ENCODE data around the gene UST.
A peak's percentile ranks its signal among the peaks of the same experiment; 100 is the strongest.
"Not testable (repeated sequence)": the region's sequence is repeated elsewhere in the genome, so short reads cannot be mapped to it uniquely, and the experiment has no call there.

The UST gene

DNA sequence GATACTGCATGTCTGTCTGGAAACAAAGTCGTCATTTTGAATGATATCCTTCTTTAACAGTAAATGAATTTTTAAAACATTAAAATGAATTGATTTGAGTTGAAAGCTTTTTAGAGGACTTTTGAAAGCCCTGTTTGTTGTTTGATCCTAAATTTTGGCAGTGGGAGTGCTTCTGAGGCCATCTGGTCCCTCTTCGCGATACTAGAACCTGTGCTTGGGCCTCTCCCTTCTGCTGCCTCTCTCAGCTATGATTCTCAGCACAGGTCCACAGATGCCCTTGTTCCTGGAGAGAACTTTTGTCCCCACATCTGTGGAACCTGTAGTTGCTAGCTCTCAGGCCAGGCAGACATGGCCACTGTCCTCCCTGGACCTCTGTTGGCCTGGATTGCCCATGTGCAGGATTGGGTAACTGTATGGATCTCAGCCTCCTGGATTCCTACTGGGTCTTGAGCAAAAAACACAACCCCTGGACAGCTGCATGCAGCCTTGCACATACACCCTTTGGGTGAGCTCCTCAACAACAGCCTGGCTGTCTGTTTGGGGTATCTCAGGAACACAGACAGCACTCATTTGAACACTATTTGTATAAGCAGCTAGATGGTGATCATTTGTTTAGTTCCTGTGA is 21.9 kb downstream of the UST start:
- no peak for DNase-seq

DNA sequence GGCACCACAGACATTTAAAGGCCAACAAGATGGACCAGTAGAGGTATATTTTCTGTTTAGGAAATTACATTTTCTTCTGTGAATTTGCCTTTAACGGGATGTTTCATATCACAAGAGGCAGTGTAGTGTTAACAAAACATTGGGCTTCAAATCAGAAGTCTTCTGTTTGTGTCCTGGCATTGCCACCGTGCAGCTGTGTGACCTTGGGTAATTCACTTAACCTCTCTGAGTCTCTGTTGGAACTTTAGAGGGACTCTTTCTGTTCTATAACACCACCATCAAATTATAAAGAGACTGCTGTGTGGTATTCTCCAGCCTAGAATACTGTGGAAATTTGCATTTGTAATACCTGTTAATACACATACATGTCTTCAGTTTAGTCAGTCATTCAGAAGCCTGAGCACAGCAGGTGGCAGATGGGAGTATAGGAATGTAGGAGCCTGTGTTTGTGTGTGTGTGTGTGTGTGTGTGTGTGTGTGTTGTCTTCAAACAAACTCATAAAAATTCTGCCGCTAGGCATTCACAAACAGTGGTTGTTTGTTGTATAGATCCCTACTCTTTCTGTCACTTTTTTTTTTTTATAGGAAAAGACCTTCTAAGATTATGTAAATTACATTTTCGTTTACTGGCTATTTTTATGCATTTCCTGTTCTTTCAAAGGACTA is 22.6 kb downstream of the UST start:
- DNase-seq = no peak

DNA sequence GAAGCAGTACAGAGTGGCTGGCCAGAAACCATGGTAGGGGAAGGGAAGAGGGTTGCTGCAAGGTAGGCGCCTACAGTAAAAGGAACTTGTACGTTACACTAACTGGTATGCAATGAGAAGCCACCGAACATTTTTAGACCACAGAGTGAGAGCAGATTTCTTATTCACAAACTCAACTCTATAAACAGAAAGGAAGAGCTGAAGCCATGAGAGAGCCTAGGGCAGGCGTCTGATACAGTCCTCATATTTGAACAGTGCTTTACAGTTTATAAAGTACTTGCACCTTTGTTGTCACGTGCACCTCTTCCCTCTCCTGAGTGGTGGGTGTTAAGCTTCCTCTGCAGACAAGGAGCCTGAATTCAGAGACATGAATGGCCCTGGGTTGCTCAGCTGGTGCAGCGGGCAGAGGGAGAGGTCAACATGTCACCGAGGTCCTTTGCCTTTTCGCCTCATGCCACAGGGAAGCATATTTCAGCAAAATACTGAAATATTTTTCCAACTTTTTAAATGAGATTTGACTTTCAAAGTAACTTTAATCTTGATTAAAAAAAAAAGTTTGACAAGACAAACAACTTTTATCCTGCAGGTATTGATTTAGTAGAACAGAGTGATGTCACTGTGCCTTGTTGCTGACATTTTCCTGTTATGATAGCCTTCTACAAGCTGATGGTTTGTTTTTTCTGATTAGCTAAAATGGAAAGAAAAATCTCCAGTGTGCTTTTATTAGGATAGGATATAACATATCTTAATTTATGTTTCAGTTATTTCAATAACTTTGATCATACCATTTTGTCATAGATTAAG is 23.8 kb downstream of the UST start:
- no peak for DNase-seq

DNA sequence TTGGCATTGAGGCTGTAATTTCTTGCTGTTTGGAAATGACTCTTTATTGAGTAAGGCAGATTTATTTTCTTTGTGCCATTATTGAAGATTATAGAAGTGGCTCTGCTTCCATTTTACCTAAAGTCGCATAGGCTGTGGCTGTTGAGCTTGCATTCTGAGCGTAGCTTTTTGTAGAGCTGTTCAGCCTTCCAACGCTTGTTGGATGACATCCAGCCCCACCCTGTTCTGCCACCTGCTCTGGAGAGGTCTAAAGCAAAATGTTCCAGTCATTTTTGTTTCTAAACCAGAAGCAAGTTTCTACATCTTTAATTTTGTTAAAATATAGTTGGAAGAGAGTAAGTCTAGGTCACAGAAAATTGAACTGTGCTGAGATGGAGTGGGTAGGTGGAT is 24.4 kb downstream of the UST start:
- DNase-seq = no peak

DNA sequence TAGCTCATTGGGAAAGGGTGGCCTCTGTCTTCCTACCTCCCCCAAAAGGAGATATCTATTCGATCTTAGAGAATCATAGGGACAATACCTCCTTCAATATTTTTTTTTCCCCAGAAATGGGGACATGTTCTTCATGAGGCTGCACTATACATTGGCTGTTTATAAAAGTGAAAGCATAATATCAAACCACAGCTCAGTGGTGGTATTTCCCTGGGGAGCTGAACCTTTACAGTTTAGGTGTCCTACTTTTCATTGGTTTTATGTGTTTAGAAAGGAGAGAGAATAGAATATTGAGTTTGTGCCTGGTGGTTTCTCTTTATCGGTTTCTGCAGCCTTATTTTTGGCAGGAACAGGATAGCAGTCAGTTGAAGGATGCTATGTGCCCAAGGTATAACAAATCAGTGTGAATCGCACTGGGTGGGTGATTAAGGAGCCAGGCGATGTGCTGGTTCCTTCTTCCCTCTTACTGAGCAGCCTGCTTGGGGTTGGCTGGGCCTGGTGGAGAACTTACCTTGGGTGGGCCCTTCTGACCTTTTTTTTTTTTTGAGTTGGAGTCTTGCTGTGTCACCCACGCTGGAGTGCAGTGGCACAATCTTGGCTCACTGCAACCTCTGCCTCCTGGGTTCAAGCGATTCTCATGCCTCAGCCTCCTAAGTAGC is 25.2 kb downstream of the UST start:
- DNase-seq = no peak

DNA sequence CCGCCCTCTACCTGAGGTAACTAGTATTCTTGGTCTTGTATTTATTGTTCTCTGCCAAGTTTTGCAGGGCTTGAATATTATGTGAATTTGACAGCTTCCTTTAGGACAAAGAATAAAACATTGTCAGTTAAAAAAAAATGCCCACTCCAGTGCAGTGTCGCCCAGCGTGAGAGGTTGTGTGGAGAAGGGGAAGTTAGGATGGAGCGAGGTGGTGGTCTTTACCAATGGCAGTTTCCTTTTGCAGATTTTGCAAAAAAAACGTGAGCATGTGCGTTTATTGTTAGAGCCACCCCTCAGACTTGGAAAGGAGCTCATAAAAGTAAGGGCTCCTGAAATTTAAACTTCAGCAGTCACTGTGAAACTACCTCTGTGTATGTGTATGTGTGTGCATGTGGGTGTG is 28.3 kb downstream of the UST start:
- DNase-seq = no peak

DNA sequence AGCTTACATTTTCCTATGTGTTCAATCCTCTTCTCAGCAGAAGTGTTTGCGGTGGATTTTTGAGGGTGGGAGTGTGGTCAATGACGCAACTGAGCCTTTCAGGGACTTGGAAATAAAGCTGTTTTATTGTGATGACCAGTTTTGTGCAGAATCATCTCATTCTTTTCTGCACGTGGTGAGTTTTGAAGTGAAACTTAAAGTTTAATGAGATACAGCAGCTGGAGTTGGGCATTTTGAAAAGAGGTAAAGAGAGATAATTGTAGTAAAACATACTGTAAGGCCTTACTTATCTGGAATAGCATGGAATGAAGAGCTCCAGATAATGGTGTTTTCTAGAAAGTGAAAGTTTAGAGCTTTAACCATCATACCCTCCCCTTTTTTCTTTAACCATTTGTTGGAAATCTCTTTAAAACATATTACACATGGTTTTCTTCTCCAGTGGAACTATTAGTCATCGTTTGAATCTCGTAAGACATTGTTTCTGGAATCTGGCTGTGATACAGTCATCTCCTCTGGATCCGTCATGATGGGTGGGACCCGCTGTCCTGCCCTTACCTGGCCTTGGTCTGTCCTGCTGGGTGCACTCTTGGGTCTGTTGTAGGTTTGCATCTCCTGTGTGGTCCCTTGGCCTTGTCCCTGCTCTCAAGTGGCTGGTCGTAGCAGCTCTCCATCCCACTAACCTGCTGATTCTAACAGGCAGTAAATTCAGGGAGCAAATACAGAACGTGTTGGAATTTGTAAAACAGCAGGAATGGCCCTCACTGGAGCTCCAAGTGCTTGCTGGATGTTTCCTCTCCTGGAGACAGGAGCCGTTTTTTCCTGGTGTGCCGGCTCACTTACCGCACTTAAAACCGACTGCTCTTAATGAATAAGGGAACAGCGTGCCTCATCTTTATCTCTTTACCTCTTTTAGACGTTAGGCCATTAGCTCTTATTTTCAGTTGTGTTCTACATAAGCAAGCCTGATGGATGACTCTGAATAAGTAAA is 29.8 kb downstream of the UST start:
- DNase-seq = no peak

DNA sequence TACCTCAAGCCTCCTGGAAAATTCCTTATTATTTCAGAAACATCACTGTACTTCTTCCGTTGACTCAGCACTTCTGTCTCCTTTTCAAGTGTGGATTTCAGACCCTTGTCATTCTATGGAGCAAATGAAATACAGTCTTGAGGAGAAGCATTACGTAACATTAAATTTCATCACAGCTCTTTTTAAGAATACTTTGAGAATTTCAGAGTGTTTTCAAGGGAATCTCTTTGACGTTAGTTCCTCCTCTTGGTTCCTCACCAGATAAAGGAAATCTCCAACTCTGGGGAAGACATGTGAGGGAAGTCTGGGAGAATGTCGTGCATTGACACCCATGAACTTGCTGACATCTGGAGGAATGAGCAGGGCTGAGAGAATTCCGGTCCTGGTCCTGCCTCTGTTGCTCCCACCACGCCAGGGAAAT is 32.3 kb downstream of the UST start:
- no peak for DNase-seq

DNA sequence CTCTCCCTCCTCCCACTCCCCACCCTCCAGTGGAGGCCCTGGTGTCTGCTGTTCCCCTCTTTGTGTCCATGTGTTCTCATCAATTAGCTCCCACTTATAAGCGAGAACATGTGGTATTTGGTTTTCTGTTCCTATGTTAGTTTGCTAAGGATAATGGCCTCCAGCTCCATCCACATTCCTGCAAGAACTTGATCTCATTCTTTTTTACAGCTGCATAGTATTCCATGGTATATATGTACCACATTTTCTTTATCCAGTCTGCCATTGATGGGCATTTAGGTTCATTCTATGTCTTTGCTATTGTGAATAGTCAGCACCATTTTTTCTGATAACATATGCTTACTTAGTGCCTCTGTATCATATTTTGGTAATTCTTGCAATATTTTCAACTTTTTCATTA is 33.6 kb downstream of the UST start:
- not testable (repeated sequence) for DNase-seq

DNA sequence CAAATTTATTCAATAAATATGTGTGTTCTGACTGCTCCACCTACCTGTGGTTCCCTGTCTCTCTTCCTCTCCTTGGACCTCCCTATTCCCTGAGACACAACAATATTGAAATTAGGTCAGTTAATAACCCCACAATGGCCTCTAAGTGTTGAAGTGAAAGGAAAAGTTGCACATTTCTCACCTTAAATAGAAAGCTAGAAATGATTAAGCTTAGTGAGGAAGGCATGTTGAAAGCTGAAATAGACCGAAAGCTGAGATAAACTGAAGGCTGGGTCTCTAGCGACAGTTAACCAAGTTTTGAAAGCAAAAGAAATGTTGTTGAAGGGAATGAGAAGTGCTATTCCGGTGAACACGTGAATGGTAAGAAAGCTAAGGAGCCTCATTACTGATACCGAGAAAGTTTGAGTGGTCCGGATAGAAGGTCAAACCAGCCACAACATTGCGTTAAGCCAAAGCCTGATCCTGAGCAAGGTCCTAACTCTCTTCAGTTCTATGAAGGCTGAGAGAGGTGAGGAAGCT is 34.1 kb downstream of the UST start:
- peak in 1 of 5 donors; percentile 64 for DNase-seq

DNA sequence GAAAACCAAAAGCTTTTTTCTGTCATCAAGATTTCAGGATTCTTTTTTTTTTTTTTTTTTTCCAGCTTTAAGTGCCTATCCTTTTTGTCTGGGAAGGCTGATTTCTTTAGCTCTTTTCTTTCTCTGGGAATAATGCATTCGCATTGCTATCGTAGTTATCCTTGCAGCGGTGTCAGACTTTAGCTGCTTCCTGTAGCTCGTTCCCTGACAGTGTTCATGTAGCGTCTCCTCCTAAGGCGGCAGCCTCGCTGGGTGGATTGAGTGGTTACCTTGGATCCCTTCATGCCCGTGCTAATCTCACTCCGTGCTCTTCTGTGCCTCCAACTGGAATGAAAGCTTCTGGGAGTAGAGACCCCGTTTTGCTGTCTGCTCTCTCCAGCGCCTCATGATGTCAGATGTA is 43.1 kb downstream of the UST start:
- DNase-seq = no peak

DNA sequence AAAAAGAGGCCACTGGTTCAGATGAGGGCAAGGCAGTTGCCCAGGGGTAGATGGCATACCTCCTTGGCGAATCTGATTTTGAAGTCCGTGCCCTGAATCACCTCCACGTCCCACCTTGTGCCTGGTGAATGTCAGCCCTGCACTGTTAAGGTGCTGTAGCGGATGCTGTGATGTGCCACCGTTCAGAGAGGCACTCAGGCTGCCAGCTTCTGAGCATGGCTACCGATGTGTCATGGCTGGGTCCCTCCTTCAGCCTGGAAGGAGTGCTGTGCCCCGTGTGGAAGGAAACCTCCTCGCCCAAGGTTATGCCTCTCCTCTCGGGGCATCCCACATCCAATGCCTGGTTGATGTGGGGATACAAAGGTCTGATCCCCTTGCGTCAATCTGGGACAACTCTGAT is 43.6 kb downstream of the UST start:
- DNase-seq = no peak

DNA sequence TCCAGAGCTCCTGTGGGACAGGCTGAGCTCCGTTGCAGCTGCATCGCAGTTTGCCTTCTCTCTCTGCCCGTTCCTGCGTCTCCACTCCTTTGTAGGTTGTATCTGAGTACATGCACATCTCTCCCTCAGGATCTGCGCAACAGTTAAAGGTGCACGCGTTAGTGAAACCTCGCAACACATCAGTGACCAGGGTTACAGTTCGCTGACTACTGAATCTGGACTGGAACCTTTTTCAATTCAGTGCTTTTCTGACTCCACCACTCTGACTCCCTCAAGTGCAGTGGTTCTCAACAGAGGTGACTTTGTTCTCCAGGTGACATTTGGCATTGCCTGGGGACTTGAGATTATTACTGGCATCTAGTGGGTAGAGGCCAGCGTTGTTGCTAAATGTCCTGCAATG is 44.0 kb downstream of the UST start:
- no peak for DNase-seq

DNA sequence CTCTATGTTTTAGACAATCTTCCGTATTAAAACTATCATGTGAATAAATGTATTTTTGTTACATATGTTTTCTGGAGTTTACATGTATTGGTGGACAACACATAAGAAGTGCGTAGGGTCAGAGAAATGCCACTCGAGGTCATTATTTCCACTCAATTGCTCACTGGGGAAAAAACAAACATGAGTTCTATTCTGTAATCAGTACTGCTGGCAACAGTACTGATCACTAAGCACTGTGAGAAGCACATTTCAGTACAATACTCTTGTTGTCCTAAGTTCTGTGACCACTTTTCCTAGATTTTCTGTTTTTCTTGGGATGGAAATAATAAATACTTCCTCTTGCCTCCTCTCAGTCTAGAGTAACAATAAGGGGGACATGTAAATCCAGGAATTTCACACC is 44.5 kb downstream of the UST start:
- no peak for DNase-seq

DNA sequence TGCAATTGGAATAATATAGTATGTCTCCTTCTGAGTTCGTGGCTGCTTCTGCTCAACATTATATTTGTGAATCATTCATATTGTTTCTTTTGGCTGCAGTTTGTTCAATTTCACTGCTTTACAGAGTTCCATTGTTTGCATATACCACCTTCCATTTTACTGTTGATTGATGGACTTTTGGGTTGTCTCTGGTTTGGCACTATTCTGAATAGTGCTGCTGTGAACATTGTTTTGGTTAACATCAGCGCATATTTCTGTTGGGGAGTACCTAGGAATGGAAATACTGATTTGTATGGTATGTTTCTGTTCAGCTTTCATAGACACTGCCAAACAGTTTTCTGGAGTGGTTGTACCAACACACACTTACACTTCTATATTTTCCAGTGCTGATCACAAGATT is 46.9 kb downstream of the UST start:
- DNase-seq = no peak

DNA sequence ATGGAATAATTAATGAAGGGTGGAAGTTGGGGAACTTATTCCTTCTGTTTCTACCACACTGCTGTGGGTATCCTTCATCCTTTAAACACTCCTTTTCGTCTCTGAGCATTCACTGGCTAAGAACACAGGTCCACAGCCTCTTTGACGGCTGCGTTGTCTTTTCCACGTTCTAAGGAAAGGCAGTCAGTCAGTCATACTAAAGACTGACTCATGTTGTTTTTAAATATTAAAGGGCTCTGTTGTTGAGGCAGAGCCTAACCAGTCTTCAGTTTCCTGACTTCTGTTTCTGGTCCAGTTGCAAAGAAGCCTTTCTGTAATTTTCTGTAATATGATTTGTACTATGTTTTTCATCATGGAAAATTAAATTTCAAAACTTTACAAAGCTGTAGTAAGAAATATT is 48.0 kb downstream of the UST start:
- DNase-seq = no peak

DNA sequence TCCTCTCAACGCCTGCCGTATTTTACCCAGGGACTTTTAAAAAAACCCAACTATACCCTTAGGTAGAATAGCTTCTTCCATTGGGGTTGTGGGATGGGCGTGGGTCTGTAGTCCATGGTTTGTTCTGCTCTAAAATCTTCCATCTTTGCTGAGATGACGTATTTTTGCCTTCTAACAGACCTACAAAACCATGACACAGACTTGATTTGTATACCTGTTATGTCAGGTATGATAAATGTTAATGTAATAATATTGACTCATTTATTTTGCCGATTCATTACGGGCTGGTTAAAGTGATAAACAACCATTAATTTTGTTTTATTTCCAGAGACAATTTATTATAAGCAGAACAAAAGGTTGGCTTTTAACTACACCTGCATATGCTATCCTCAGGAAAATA is 48.7 kb downstream of the UST start:
- no peak for DNase-seq

DNA sequence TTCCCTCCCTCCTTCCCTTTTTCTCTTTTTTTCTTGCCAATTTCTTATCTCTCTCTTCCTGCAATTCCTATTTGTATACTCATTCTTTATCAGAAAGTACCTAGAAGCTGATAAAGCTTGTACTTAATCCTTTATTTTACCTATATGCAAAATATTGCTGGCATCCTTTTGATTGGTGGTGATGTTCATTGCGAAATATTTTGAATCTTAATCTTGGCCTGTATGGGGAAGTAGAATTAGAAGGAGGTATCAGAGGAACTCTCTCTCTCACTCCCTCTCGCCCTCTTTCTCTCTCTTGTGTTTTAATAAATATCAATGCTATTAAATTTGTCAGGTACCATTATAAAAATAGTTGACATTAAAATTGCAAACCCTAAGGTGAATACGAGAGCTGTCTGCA is 52.8 kb downstream of the UST start:
- DNase-seq = no peak

DNA sequence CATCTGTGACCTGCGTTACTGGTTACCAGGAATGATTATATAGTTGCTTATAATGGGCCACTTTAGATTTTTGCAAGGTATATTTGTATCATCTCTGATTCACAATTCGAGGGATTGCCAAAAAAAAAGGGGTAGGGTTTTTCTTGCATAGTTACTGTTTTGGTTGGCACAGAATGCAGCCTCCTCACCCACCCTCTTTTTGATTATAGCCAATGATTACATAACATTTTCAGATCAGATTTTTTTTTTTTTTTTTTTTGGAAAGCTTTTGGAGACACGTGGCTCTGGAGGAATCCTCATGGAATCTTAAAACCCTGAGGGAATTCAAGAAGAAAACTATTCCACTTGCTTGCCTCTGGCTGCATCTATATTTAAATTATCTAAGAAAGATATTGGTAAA is 53.7 kb downstream of the UST start:
- DNase-seq = no peak

DNA sequence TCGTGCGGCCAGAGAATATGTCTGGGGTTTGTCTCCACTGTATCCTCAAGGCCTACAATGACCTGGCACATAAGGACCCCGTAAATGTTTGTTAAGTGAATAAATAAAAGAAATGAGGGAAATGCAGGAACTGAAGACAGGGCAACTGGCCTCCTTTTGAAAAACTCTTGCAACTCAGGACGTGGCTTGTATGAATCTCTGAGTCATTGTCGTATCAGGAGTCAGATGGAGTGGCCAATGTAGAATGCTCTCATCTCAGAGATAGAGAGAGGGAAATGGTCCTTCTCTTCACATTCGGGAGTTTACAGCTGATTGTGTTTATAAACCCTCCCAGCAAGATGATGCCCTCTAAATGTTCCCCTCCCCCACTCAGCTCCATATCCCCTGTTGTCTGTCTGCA is 57.1 kb downstream of the UST start:
- no peak for DNase-seq

DNA sequence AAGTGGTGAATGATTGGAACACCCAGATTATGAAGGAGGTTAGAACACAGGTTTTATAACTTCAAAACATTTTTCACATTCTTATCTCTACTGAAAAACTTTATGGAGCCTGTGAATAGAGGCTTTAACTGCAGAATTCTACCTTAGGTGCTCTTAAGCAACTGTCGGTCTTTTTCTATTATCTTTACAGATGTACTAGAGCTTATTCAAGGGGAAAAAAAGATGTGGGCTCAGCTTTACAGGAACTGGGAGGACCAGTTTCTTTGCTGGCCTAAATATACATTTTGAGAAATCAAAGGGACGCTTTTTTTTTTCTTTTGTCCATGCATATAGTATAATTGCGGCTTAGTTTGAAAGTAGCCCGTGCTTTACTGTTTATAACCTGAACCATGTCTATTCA is 58.9 kb downstream of the UST start:
- no peak for DNase-seq

DNA sequence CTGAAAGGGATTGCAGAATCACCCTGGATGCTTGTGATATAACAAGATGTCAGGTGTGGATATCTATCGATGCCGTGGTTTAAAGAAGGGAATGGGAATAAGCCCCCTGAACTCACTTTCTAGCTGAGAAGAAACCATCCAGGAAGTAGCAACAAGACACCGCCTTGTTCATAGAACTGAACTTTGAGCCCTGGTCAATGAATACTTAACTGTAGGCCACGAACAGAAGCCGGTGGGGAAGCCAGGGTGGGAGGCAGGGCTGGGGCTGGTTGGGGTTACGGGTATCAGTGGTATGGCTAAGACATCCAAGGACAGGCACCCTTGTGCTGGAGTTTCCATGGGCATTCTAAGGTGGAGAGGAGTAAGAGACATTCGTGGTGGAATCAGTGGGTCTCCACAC is 61.0 kb downstream of the UST start:
- DNase-seq = no peak

Data from T-helper 1 cell (primary cell).